K562 (cell line): ENCODE results near the gene FAM193A. TPM values are rescaled to one million over a fixed set of nuclear protein-coding genes. Genes with fewer than 3 reads are reported as not detected.

ENCODE experiments used
- ARNT ChIP-seq, 2 experiments: fragments of 450-650 bp; IDR thresholded peaks; 2 replicates each; pipeline ENCODE4 v1.6.1; 2016; ENCODE audit warnings: mild to moderate bottlenecking in 1 of 2
- CHD2 ChIP-seq: IDR thresholded peaks from 2 replicates; pipeline ENCODE4 v1.6.1; 2011; ENCODE audit warnings: low read depth, low read length
- CSDE1 ChIP-seq, 2 experiments: fragments of 450-650 bp; IDR thresholded peaks; 2 replicates each; pipeline ENCODE4 v1.6.1; 2016; ENCODE audit warnings: mild to moderate bottlenecking in 1 of 2
- E4F1 ChIP-seq: fragments of 250-450 bp; sonication (Bioruptor Pico); IDR thresholded peaks from 2 replicates; pipeline ENCODE4 v1.5.0; 2021; ENCODE audit warnings: mild to moderate bottlenecking, borderline replicate concordance
- HCFC1 ChIP-seq: IDR thresholded peaks from 2 replicates; pipeline ENCODE4 v1.6.1; 2012; ENCODE audit warnings: low read depth, low read length, improper control_type of control experiment
- MXD1 ChIP-seq: fragments of 250-450 bp; sonication (Bioruptor Pico); IDR thresholded peaks from 2 replicates; pipeline ENCODE4 v1.8.0; 2021; ENCODE audit warnings: borderline replicate concordance, mild to moderate bottlenecking, moderate library complexity; ENCODE audit not compliant: poor library complexity, severe bottlenecking
- NFIX ChIP-seq: fragments of 250-450 bp; sonication (Bioruptor Pico); IDR thresholded peaks from 2 replicates; pipeline ENCODE4 v1.4.0; 2020; ENCODE audit warnings: low read depth, mild to moderate bottlenecking, moderate library complexity
- NFRKB ChIP-seq: fragments of 450-650 bp; IDR thresholded peaks from 2 replicates; pipeline ENCODE4 v1.6.1; 2016; ENCODE audit warnings: low read depth
- NONO ChIP-seq, 2 experiments: fragments of 200-400 bp in 1 of 2; fragments of 450-650 bp in 1 of 2; formaldehyde crosslinking in 1 of 2; IDR thresholded peaks; 2 replicates each; pipeline ENCODE4 v1.6.1; 2017; ENCODE audit warnings: low read depth in 2 of 2, mild to moderate bottlenecking in 2 of 2, moderate library complexity in 2 of 2, low read length in 1 of 2
- SP1 ChIP-seq: sonication (generic); formaldehyde crosslinking; IDR thresholded peaks from 2 replicates; pipeline ENCODE4 v1.8.1; 2022; ENCODE audit warnings: mild to moderate bottlenecking, missing genetic modification reagents
- ZNF212 ChIP-seq: fragments of 450-650 bp; formaldehyde crosslinking; IDR thresholded peaks from 2 replicates; pipeline ENCODE4 v1.4.0; 2020; ENCODE audit warnings: mild to moderate bottlenecking
- ZNF23 ChIP-seq: fragments of 250-450 bp; sonication (Bioruptor Pico); IDR thresholded peaks from 2 replicates; pipeline ENCODE4 v1.4.0; 2020; ENCODE audit warnings: mild to moderate bottlenecking
- ZNF311 ChIP-seq: fragments of 250-450 bp; sonication (Bioruptor Pico); IDR thresholded peaks from 2 replicates; pipeline ENCODE4 v1.4.0; 2020; ENCODE audit warnings: mild to moderate bottlenecking, moderate library complexity
- ZNF347 ChIP-seq: fragments of 450-650 bp; formaldehyde crosslinking; IDR thresholded peaks from 2 replicates; pipeline ENCODE4 v1.4.0; 2020; ENCODE audit warnings: low read depth, mild to moderate bottlenecking, moderate library complexity
- ZZZ3 ChIP-seq: fragments of 450-650 bp; IDR thresholded peaks from 2 replicates; pipeline ENCODE4 v1.6.1; 2016; ENCODE audit warnings: antibody characterized with exemption, mild to moderate bottlenecking, moderate library complexity
- polyA plus RNA-seq, 8 experiments: library from polyadenylated mRNA; depleted of rRNA in 4 of 8; stranded (reverse) in 5 of 8; unstranded in 3 of 8; fragments of >200 nt; fragmentation: Nextera tagmentation in 2 of 8; fragmentation: Illumina TruSeq in 1 of 8; extraction: Ambion mirVana in 2 of 8; extraction: Trizol in 1 of 8; gene quantifications; 2 replicates each; pipeline versions ENCODE4 v1.2.1 to v1.2.3, GENCODE V29; 2011 to 2014; ENCODE audit warnings: inconsistent platforms in 1 of 8, missing spikeins in 1 of 8
- total RNA-seq, 7 experiments: library from RNA; depleted of rRNA in 6 of 7; stranded (reverse); fragments of >200 nt in 6 of 7; fragmentation: Illumina TruSeq in 2 of 7; extraction: Trizol in 2 of 7; gene quantifications; 2 replicates each; pipeline versions ENCODE4 v1.2.1 to v1.2.3, GENCODE V29; 2011 to 2021; ENCODE audit warnings: low replicate concordance in 1 of 7
- TF ChIP-seq, protein P1 (sequence below): fragments of 450-650 bp; formaldehyde crosslinking; IDR thresholded peaks from 2 replicates; pipeline ENCODE4 v1.4.0; 2020; ENCODE audit warnings: mild to moderate bottlenecking
- TF ChIP-seq, protein P2 (sequence below): sonication (generic); IDR thresholded peaks from 2 replicates; pipeline ENCODE4 v1.6.1; 2016

FAM193A gene
- total and polyA plus RNA-seq, 9 of the 15 experiments (the other 6 are each of a cell fraction or from before 2014, with no cell fraction given) = 0.46 to 24.6 (median 9.6) TPM

DNA sequence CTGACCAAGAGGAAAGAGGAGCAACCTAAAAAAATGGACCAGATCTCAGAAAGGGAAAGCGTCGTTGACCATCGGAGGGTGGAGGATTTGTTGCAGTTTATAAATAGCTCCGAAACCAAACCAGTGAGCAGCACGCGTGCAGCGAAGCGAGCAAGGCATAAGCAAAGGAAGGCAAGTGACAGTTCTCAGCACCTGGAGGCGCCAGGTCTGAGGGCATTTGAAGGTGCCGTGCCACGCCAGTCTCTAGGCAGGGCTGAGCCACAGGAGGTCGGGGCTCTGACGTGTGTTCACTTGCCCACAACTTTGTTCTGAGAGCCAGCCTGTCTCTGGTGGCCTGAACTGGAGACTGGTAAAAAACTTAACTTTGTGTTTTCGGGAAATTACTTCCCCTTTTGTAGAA, 160.0 kb downstream of the FAM193A start (continued):
- TF ChIP-seq NONO (IDR thresholded peaks at IDR 0.05; ENCODE audit: low read depth in 2 of 2, low read length in 1 of 2) (no peak), ZNF212 (CRISPR knock-in tag) (no peak), SP1 (no peak), ZNF23 (no peak), ZNF347 (CRISPR knock-in tag) (no peak), CHD2 (no peak), NFRKB (no peak), E4F1 (no peak), ARNT (IDR thresholded peaks at IDR 0.05) (no peak), CSDE1 (IDR thresholded peaks at IDR 0.05) (no peak), HCFC1 (no peak), MXD1 (CRISPR knock-in tag) (no peak), ZZZ3 (no peak), NFIX (CRISPR knock-in tag) (no peak), ZNF311 (no peak)
- TF ChIP-seq, protein P1, sequence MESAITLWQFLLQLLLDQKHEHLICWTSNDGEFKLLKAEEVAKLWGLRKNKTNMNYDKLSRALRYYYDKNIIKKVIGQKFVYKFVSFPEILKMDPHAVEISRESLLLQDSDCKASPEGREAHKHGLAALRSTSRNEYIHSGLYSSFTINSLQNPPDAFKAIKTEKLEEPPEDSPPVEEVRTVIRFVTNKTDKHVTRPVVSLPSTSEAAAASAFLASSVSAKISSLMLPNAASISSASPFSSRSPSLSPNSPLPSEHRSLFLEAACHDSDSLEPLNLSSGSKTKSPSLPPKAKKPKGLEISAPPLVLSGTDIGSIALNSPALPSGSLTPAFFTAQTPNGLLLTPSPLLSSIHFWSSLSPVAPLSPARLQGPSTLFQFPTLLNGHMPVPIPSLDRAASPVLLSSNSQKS (CRISPR knock-in tag) = no peak
- TF ChIP-seq, protein P2, sequence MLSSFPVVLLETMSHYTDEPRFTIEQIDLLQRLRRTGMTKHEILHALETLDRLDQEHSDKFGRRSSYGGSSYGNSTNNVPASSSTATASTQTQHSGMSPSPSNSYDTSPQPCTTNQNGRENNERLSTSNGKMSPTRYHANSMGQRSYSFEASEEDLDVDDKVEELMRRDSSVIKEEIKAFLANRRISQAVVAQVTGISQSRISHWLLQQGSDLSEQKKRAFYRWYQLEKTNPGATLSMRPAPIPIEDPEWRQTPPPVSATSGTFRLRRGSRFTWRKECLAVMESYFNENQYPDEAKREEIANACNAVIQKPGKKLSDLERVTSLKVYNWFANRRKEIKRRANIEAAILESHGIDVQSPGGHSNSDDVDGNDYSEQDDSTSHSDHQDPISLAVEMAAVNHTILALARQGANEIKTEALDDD = no peak
